ENCODE data around the gene DOCK9.

DNA sequence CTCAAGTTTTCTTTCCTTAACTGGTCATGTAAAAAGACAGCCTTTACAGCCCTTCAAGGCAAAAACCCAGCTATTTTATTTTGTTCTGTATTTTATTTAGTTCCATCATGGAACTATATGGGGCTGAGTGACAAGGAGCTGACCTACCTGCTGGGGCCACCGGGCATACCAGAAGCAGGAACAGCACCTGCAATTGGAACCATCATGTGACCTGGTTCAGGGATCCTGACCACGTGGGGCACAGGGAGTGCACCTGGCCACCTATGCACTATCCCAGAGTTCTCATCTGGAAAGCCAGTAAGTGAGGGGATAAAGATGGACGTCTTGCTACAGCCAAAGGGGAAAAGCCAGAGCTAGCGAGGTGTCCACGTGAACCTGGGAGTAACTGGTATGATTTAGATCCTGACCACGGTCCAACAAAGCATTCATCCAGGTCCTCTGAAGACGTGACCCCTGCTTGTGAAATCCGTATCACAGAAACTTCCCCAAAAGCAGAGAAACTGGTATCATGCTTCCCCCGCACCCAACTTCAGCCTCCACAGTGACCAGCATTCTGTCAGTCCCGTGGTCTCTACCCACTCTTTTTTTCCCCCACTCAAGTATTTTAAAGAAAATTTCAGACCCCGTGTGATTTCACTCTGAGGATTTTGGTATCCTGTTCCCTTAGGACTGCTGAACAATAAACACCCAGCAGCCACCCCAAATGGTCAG is 184.9 kb downstream of the DOCK9 start:
- TF ChIP-seq, protein P1, sequence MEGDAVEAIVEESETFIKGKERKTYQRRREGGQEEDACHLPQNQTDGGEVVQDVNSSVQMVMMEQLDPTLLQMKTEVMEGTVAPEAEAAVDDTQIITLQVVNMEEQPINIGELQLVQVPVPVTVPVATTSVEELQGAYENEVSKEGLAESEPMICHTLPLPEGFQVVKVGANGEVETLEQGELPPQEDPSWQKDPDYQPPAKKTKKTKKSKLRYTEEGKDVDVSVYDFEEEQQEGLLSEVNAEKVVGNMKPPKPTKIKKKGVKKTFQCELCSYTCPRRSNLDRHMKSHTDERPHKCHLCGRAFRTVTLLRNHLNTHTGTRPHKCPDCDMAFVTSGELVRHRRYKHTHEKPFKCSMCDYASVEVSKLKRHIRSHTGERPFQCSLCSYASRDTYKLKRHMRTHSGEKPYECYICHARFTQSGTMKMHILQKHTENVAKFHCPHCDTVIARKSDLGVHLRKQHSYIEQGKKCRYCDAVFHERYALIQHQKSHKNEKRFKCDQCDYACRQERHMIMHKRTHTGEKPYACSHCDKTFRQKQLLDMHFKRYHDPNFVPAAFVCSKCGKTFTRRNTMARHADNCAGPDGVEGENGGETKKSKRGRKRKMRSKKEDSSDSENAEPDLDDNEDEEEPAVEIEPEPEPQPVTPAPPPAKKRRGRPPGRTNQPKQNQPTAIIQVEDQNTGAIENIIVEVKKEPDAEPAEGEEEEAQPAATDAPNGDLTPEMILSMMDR (IDR thresholded peaks at IDR 0.05; ENCODE audit: poor library complexity): no peak
- TF ChIP-seq EZH2phosphoT487 (IDR thresholded peaks at IDR 0.05; ENCODE audit: low read depth, severe bottlenecking, unreplicated experiment): no peak

Measured in hepatocyte (in vitro differentiated cells).